HepG2 (cell line): Measurements from ENCODE around the gene ZNF500. TPM values are rescaled to one million over a fixed set of nuclear protein-coding genes. Genes with fewer than 3 reads are reported as not detected.

ENCODE experiments used
- CEBPG ChIP-seq: IDR thresholded peaks from 2 replicates; pipeline ENCODE4 v1.6.1; 2016
- ETV5 ChIP-seq: IDR thresholded peaks from 2 replicates; pipeline ENCODE4 v1.6.1; 2018; ENCODE audit warnings: missing biosample characterization, missing genetic modification reagents, inconsistent platforms, borderline replicate concordance
- FOXO4 ChIP-seq: sonication (generic); formaldehyde crosslinking; conservative IDR thresholded peaks from 2 replicates; pipeline ENCODE4 v1.8.1; 2023; ENCODE audit warnings: missing genetic modification reagents
- HINFP ChIP-seq: sonication (generic); formaldehyde crosslinking; IDR thresholded peaks from 2 replicates; pipeline ENCODE4 v1.4.0; 2020; ENCODE audit warnings: low read depth, mild to moderate bottlenecking, missing genetic modification reagents
- NR3C1 ChIP-seq: sonication (generic); formaldehyde crosslinking; IDR thresholded peaks from 2 replicates; pipeline ENCODE4 v1.4.0; 2020; ENCODE audit warnings: missing genetic modification reagents
- RELA ChIP-seq: sonication (generic); formaldehyde crosslinking; IDR thresholded peaks from 2 replicates; pipeline ENCODE4 v1.4.0; 2020; ENCODE audit warnings: missing genetic modification reagents
- SMAD1 ChIP-seq: sonication (generic); formaldehyde crosslinking; IDR thresholded peaks from 2 replicates; pipeline ENCODE4 v1.4.0; 2020; ENCODE audit warnings: missing genetic modification reagents, low read depth, mild to moderate bottlenecking, borderline replicate concordance
- SOX5 ChIP-seq: IDR thresholded peaks from 2 replicates; pipeline ENCODE4 v1.6.1; 2016; ENCODE audit warnings: borderline replicate concordance
- YEATS2 ChIP-seq: sonication (generic); formaldehyde crosslinking; IDR thresholded peaks from 2 replicates; pipeline ENCODE4 v1.4.0; 2020; ENCODE audit warnings: missing genetic modification reagents, borderline replicate concordance
- ZNF280D ChIP-seq: sonication (generic); formaldehyde crosslinking; IDR thresholded peaks from 2 replicates; pipeline ENCODE4 v1.5.1; 2020; ENCODE audit warnings: mild to moderate bottlenecking, missing genetic modification reagents
- ZNF564 ChIP-seq: sonication (generic); formaldehyde crosslinking; IDR thresholded peaks from 2 replicates; pipeline ENCODE4 v1.8.1; 2023; ENCODE audit warnings: mild to moderate bottlenecking, missing genetic modification reagents
- ZNF790 ChIP-seq: sonication (generic); formaldehyde crosslinking; IDR thresholded peaks from 2 replicates; pipeline ENCODE4 v1.8.0; 2022; ENCODE audit warnings: missing genetic modification reagents, mild to moderate bottlenecking, borderline replicate concordance
- ZSCAN29 ChIP-seq: sonication (generic); formaldehyde crosslinking; conservative IDR thresholded peaks from 2 replicates; pipeline ENCODE4 v1.4.0; 2020; ENCODE audit warnings: mild to moderate bottlenecking, missing genetic modification reagents
- polyA plus RNA-seq, 8 experiments: library from polyadenylated mRNA; depleted of rRNA in 3 of 8; stranded (reverse) in 7 of 8; unstranded in 1 of 8; fragments of >200 nt; fragmentation: Illumina TruSeq in 4 of 8; extraction: Trizol in 4 of 8; gene quantifications; 2 replicates each; pipeline versions ENCODE4 v1.2.1 to v1.2.3, GENCODE V29; 2011 to 2016; ENCODE audit warnings: low read depth in 4 of 8, missing spikeins in 1 of 8, mixed read lengths in 1 of 8; ENCODE audit not compliant: insufficient read depth in 1 of 8
- total RNA-seq, 5 experiments: library from RNA; depleted of rRNA; stranded (reverse); fragments of >200 nt; fragmentation: Illumina TruSeq; extraction: Trizol; gene quantifications; 2 replicates each; pipeline ENCODE4 v1.2.3, GENCODE V29; 2016; ENCODE audit warnings: low read depth in 1 of 5
- TF ChIP-seq, protein P1 (sequence below): IDR thresholded peaks from 2 replicates; pipeline ENCODE4 v1.6.1; 2018; ENCODE audit warnings: missing genetic modification reagents
- TF ChIP-seq, protein P2 (sequence below): sonication (generic); formaldehyde crosslinking; IDR thresholded peaks from 2 replicates; pipeline ENCODE4 v1.4.0; 2020; ENCODE audit warnings: missing genetic modification reagents, borderline replicate concordance
- TF ChIP-seq, protein P3 (sequence below): sonication (generic); formaldehyde crosslinking; IDR thresholded peaks from 2 replicates; pipeline ENCODE4 v1.4.0; 2020; ENCODE audit warnings: missing genetic modification reagents

The ZNF500 gene
- total and polyA plus RNA-seq, 2 of the 13 experiments (the other 11 are each of a cell fraction or from before 2014, with no cell fraction given): 6.1 to 12.2 TPM

- no peak for TF ChIP-seq ZNF280D
- TF ChIP-seq RELA (CRISPR knock-in tag): 0 out of 2 replicates have a peak, but pooled peaks have one; percentile 62
- TF ChIP-seq CEBPG (CRISPR knock-in tag): no peak
- TF ChIP-seq, protein P1, sequence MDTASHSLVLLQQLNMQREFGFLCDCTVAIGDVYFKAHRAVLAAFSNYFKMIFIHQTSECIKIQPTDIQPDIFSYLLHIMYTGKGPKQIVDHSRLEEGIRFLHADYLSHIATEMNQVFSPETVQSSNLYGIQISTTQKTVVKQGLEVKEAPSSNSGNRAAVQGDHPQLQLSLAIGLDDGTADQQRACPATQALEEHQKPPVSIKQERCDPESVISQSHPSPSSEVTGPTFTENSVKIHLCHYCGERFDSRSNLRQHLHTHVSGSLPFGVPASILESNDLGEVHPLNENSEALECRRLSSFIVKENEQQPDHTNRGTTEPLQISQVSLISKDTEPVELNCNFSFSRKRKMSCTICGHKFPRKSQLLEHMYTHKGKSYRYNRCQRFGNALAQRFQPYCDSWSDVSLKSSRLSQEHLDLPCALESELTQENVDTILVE (CRISPR knock-in tag): peak; percentile 100
- TF ChIP-seq SMAD1 (CRISPR knock-in tag): no peak
- no peak for TF ChIP-seq ZNF790 (CRISPR knock-in tag)
- no peak for TF ChIP-seq FOXO4 (CRISPR knock-in tag)
- no peak for TF ChIP-seq NR3C1 (CRISPR knock-in tag)
- peak; percentile 44; the same call in 1 of the 2 replicates for TF ChIP-seq HINFP (CRISPR knock-in tag)
- no peak for TF ChIP-seq SOX5 (CRISPR knock-in tag)
- no peak for TF ChIP-seq ZSCAN29 (CRISPR knock-in tag)
- 0 out of 2 replicates have a peak, but pooled peaks have one; percentile 69 for TF ChIP-seq ZNF564 (CRISPR knock-in tag)
- TF ChIP-seq, protein P2, sequence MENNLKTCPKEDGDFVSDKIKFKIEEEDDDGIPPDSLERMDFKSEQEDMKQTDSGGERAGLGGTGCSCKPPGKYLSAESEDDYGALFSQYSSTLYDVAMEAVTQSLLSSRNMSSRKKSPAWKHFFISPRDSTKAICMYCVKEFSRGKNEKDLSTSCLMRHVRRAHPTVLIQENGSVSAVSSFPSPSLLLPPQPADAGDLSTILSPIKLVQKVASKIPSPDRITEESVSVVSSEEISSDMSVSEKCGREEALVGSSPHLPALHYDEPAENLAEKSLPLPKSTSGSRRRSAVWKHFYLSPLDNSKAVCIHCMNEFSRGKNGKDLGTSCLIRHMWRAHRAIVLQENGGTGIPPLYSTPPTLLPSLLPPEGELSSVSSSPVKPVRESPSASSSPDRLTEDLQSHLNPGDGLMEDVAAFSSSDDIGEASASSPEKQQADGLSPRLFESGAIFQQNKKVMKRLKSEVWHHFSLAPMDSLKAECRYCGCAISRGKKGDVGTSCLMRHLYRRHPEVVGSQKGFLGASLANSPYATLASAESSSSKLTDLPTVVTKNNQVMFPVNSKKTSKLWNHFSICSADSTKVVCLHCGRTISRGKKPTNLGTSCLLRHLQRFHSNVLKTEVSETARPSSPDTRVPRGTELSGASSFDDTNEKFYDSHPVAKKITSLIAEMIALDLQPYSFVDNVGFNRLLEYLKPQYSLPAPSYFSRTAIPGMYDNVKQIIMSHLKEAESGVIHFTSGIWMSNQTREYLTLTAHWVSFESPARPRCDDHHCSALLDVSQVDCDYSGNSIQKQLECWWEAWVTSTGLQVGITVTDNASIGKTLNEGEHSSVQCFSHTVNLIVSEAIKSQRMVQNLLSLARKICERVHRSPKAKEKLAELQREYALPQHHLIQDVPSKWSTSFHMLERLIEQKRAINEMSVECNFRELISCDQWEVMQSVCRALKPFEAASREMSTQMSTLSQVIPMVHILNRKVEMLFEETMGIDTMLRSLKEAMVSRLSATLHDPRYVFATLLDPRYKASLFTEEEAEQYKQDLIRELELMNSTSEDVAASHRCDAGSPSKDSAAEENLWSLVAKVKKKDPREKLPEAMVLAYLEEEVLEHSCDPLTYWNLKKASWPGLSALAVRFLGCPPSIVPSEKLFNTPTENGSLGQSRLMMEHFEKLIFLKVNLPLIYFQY (CRISPR knock-in tag): peak; percentile 94
- peak; percentile 83 for TF ChIP-seq ETV5 (CRISPR knock-in tag)
- TF ChIP-seq, protein P3, sequence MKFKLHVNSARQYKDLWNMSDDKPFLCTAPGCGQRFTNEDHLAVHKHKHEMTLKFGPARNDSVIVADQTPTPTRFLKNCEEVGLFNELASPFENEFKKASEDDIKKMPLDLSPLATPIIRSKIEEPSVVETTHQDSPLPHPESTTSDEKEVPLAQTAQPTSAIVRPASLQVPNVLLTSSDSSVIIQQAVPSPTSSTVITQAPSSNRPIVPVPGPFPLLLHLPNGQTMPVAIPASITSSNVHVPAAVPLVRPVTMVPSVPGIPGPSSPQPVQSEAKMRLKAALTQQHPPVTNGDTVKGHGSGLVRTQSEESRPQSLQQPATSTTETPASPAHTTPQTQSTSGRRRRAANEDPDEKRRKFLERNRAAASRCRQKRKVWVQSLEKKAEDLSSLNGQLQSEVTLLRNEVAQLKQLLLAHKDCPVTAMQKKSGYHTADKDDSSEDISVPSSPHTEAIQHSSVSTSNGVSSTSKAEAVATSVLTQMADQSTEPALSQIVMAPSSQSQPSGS: no peak
- peak; percentile 77 for TF ChIP-seq YEATS2 (CRISPR knock-in tag)
Measured at GRCh38 chr16:4734063-4734729, 32.8 kb downstream of the ZNF500 start, which contains the start of the genes ANKS3 and DNAAF8 (continued).
